Measurements from ENCODE around the gene MRPL53. TPM values are rescaled to one million over a fixed set of nuclear protein-coding genes. Genes with fewer than 3 reads are reported as not detected.

The MRPL53 gene
- total and polyA plus RNA-seq, 9 of the 15 experiments (the other 6 are each of a cell fraction or from before 2014, with no cell fraction given), result 11.5 to 87.9 (median 41.1) TPM

DNA sequence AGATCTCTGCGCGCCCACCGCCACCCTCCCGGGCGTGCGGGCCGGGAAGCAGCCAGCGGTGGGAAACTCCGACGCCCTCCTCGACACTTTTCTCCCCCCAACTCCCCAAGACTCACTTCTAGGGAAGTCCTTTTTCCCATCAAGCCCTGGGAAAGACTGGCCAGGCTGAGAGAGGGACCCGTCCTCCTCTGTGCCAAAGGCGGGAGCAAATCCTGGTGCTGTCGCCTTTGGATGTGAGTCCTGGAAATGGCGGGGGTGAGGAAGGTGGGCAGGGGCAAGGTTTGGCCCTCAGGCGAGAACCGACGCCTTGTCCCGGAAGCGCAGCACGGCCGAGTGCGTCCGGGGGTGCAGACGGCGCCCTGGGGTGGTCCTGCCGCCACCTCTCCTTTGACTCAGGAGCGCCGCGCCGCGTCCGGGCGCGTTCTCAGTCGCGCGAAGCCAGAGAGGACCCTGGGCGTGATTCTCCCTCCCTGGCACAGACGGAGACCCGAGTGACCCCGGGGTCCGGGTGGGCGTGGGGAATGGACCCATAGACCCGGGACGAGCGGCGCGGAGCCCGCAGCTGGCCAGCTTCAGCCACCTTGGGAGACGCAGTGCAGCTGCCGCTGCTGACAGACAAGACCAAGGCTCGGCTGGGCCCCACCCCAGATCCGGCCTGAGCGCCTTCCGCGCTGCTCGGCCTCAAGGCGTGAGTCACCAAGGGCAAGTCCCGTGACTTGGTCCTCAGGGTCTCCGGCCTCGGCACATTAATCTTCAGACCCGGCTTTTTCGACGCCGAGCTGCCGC is 30.4 kb upstream of the MRPL53 start (continued):
- TF ChIP-seq, protein P1, sequence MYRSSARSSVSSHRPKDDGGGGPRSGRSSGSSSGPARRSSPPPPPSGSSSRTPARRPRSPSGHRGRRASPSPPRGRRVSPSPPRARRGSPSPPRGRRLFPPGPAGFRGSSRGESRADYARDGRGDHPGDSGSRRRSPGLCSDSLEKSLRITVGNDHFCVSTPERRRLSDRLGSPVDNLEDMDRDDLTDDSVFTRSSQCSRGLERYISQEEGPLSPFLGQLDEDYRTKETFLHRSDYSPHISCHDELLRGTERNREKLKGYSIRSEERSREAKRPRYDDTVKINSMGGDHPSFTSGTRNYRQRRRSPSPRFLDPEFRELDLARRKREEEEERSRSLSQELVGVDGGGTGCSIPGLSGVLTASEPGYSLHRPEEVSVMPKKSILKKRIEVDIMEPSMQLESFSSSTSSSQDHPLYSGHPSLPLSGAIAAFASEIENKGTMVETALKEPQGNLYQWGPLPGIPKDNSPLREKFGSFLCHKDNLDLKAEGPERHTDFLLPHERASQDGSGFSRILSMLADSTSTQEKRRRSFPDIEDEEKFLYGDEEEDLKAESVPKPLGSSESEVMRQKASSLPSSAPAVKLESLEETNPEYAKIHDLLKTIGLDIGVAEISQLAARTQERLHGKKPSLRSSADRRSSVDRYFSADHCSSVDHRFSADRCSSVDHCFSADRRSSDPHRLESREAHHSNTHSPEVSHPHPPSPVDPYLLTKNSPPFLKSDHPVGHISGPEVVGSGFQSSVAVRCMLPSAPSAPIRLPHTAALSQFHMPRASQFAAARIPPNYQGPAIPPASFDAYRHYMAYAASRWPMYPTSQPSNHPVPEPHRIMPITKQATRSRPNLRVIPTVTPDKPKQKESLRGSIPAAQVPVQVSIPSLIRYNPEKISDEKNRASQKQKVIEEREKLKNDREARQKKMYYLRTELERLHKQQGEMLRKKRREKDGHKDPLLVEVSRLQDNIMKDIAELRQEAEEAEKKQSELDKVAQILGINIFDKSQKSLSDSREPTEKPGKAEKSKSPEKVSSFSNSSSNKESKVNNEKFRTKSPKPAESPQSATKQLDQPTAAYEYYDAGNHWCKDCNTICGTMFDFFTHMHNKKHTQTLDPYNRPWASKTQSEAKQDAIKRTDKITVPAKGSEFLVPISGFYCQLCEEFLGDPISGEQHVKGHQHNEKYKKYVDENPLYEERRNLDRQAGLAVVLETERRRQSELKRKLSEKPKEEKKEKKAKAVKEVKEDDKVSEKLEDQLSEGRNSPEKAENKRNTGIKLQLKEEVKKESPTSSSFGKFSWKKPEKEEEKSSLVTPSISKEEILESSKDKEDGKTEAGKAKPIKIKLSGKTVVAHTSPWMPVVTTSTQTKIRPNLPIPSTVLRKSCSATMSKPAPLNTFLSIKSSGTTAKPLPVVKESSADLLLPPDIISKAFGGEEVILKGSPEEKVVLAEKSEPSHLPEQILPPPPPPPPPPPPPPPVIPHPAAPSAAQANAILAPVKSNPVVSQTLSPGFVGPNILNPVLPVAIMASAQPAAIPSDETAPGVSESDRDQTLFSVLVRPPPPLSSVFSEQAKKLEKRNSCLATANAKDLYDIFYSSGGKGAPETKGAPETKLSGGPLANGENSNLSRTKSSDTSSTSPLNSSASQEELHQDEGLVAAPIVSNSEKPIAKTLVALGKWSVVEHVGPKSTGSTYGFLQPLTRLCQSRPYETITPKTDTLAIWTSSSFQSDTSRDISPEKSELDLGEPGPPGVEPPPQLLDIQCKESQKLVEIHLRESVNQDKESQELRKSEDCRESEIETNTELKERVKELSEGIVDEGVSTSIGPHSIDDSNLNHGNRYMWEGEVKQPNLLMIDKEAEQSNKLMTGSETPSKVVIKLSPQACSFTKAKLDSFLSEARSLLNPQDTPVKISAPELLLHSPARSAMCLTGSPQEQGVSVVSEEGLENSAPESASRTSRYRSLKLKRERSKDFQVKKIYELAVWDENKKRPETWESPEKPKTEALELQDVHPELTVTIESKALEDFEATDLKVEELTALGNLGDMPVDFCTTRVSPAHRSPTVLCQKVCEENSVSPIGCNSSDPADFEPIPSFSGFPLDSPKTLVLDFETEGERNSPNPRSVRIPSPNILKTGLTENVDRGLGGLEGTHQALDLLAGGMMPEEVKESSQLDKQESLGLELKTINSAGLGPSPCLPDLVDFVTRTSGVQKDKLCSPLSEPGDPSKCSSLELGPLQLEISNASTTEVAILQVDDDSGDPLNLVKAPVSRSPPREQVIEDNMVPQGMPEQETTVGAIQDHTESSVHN (IDR thresholded peaks at IDR 0.05; ENCODE audit: borderline replicate concordance in 1 of 2, low read depth in 1 of 2), result no peak
- TF ChIP-seq ZFPM2 (CRISPR knock-in tag; IDR thresholded peaks at IDR 0.05) (no peak), HNRNPK (IDR thresholded peaks at IDR 0.05; ENCODE audit: low read depth, low read length, poor library complexity, severe bottlenecking) (no peak), RBM14 (IDR thresholded peaks at IDR 0.05; ENCODE audit: borderline replicate concordance, insufficient read depth, low read depth, low read length) (0 out of 2 replicates have a peak, but pooled peaks have one; percentile 31), FOSL1 (tag; conservative IDR thresholded peaks at IDR 0.05) (peak; percentile 98), KLF6 (CRISPR knock-in tag; IDR thresholded peaks at IDR 0.05; ENCODE audit: borderline replicate concordance) (0 out of 2 replicates have a peak, but pooled peaks have one; percentile 58), ZKSCAN8 (CRISPR knock-in tag; IDR thresholded peaks at IDR 0.05) (no peak), SP1 (CRISPR knock-in tag; IDR thresholded peaks at IDR 0.05) (peak; percentile 73), TRIM28 (IDR thresholded peaks at IDR 0.05) (no peak), ARID2 (IDR thresholded peaks at IDR 0.05) (peak; percentile 36; the same call in 1 of the 2 replicates), ZNF347 (CRISPR knock-in tag; IDR thresholded peaks at IDR 0.05; ENCODE audit: low read depth) (no peak)
- TF ChIP-seq, protein P2, sequence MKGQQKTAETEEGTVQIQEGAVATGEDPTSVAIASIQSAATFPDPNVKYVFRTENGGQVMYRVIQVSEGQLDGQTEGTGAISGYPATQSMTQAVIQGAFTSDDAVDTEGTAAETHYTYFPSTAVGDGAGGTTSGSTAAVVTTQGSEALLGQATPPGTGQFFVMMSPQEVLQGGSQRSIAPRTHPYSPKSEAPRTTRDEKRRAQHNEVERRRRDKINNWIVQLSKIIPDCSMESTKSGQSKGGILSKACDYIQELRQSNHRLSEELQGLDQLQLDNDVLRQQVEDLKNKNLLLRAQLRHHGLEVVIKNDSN (CRISPR knock-in tag; IDR thresholded peaks at IDR 0.05), result peak; percentile 51; the same call in 1 of the 2 replicates
- TF ChIP-seq, protein P3, sequence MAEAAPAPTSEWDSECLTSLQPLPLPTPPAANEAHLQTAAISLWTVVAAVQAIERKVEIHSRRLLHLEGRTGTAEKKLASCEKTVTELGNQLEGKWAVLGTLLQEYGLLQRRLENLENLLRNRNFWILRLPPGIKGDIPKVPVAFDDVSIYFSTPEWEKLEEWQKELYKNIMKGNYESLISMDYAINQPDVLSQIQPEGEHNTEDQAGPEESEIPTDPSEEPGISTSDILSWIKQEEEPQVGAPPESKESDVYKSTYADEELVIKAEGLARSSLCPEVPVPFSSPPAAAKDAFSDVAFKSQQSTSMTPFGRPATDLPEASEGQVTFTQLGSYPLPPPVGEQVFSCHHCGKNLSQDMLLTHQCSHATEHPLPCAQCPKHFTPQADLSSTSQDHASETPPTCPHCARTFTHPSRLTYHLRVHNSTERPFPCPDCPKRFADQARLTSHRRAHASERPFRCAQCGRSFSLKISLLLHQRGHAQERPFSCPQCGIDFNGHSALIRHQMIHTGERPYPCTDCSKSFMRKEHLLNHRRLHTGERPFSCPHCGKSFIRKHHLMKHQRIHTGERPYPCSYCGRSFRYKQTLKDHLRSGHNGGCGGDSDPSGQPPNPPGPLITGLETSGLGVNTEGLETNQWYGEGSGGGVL (CRISPR knock-in tag; IDR thresholded peaks at IDR 0.05), result no peak
- TF ChIP-seq, protein P4, sequence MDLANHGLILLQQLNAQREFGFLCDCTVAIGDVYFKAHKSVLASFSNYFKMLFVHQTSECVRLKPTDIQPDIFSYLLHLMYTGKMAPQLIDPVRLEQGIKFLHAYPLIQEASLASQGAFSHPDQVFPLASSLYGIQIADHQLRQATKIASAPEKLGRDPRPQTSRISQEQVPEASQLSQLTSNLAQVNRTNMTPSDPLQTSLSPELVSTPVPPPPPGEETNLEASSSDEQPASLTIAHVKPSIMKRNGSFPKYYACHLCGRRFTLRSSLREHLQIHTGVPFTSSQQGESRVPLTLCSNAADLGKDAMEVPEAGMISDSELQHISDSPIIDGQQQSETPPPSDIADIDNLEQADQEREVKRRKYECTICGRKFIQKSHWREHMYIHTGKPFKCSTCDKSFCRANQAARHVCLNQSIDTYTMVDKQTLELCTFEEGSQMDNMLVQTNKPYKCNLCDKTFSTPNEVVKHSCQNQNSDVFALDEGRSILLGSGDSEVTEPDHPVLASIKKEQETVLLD (IDR thresholded peaks at IDR 0.05), result no peak
